Islet of Langerhans (tissue), 1 donor: ENCODE data around the gene EFTUD2.

Source experiments
- FAIRE-seq: peaks from one replicate; lab custom pipeline; 2011; peaks lifted over from hg19 to GRCh38; lab: Jason Lieb, UNC

EFTUD2 gene

GRCh38 chr17:44925731-44926697 is 26.8 kb upstream of the EFTUD2 start:
- FAIRE-seq: no peak

DNA sequence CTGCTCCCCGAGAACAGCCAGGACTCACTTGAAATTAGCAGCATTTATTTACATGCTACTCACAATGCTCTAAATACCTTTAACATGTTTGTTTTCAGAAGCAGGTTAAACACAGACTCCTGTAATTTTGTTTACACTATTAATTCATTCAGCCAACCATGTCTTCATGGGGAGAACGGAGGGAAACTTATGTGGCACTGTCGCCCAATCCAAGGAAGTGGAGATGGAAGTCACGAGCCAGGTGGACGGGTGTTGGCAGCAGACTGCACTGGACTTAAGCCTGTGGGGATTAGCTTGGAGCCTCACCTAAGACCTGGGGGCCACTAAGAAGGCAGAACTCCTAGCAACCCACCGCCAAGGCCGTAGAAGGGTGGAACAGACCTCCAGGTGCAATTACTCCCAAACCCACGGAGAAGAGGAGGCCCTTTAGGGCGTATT is 24.9 kb upstream of the EFTUD2 start:
- no peak for FAIRE-seq

GRCh38 chr17:44922746-44923470 is 23.7 kb upstream of the EFTUD2 start:
- FAIRE-seq: no peak

DNA sequence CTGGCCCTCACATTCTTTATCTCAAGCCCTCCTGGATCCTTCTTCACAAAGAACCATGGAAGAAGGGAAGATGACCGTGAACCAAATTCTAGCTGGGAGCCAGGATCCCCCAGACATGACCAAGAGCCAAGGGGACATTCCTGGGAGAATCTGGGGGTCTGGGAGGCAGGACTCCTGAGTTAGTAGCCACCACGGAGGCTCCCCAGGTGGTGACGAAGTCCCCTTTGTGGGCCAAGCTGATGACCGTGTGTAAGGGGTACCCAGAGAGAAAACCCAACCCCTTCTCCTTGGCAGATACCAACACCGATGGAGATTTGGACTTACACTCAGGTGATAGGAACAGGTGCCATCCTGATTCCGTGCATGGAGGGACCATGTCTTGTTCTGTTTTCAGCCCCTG is 22.9 kb upstream of the EFTUD2 start:
- FAIRE-seq: no peak

- FAIRE-seq: no peak
Observed at GRCh38 chr17:44921122-44921882, 22.1 kb upstream of the EFTUD2 start.

DNA sequence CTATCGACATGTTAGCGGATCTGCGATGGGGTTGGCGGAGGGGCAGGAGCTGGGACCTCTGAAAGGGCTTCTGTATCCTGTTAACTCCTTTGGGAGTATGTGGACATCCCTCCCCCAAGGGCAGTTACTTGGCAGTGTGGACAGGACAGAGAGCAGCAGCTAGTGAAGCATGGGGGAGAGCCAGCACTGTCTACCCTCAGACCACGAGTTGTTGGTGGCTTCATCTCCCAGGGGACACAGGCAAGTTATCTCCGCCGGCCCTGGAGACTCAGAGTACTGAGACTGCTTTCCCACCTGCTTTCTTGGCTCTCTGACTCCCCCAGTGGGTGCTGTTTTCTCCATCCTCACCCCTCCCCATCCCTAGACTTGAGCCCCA is 21.3 kb upstream of the EFTUD2 start:
- no peak for FAIRE-seq

- FAIRE-seq: peak; percentile 77
Observed at GRCh38 chr17:44919885-44920564, 20.8 kb upstream of the EFTUD2 start.

GRCh38 chr17:44919411-44919810 is 20.2 kb upstream of the EFTUD2 start:
- FAIRE-seq: no peak

DNA sequence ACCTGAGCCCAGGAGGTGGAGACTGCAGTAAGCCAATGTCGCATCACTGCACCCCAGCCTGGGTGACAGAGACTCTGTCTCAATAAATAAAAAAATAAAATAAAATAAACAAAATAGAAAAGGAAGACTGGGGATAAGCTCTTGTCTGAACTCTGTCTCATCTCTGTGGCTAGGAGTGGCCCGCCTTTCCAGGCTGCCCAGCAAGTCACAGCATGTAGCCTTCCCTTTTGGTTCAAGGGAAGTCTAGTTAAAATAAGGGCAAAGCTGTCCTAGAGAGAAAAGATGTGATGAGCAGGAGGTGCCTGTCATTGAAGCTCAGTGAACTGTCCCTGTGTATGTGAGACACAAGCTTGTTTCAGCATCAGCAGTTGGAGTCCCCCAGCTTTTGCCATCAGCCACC is 18.8 kb upstream of the EFTUD2 start:
- FAIRE-seq: no peak

DNA sequence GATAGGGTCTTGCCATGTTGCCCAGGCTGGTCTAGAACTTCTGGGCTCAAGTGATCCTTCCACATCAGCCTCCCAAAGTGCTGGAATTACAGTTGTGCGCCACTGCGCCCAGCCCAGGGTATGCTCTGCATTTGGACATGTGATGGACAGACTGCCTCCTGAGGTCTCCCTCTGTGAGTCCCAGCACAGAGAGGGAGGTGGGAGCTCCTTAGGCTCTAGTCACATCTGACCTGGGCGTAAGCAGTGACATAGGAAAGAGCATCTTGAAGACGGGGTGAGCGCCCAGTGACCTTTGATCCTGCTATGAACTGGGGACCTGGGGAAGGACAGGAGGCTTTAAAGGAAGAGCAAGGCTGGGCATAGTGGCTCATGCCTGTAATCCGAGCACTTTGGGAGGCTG is 18.2 kb upstream of the EFTUD2 start:
- no peak for FAIRE-seq

GRCh38 chr17:44916781-44917241 is 17.6 kb upstream of the EFTUD2 start:
- FAIRE-seq: no peak

DNA sequence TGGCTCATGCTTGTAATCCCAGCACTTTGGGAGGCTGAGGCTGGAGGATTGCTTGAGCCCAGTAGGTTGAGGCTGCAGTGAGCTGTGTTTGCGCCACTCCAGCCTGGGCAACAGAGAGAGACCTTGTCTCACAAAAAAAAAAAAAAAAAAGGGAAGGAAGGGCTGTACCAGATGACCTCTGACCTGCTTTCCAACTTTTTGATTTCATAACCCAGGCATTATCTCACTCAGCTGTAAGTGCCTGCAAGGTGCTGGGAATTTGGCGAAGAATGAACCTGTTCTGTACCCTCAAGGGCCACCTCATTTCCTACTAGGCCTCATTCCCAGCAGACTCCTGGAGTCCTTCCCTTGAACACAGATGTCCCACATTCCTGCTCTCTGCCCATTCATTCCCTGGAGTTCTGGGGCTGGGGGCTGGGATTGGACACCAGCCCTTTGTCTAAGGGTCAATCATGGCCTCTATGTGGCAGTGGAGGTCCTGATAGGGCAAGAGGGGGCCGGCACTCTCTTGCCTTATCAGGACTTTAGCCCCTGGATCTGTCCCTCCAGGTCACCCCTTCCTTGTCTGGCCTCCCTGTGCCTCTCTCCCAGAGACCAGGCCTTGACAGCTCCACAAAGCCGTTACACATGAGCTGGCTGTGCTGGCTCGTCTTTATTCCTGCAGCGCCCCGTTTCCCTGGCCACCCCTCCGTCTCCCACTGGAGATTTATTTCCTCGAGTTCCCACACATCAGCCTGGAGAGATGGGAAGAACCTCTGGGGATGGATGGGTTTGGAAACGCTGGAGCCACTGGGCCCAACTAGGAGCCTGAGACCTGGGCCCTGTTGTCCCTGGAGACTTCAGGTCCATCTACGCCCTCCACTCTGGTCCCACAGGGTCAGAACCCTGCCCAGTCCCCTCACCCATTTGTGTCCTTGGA is 16.9 kb upstream of the EFTUD2 start:
- no peak for FAIRE-seq

GRCh38 chr17:44915321-44915726 is 16.1 kb upstream of the EFTUD2 start, which contains the start of gene GFAP:
Gene GFAP, minus strand, starts transcription at chr17:44915500. Its CDS starts 14 bp downstream, at chr17:44915486.
- FAIRE-seq: no peak

DNA sequence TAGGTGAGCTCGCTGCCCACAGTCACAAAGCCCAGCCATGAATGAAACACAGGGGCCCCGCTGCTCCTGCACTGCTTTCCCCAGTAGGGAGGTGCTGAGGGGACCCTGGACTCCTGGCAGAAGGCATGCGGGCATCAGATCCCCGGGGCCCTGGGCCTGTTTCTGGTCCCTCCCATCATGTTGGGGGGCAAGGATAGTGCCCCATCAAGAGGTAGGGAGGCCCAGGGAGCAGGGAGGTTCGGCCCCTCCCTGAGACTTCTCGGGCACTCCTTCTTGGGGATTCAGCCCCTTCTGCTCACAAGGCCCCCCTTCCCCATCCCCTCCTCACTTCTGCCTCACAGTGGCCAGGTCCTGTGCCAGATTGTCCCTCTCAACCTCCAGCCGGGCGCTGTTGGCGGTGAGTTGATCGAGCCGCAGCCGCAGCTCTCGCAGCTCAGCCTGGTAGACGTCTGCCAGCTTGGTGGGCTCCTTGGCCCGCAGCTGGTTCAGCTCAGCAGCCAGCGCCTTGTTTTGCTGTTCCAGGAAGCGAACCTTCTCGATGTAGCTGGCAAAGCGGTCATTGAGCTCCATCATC is 15.5 kb upstream of the EFTUD2 start:
- FAIRE-seq: no peak

GRCh38 chr17:44914148-44914547 is 14.9 kb upstream of the EFTUD2 start:
- no peak for FAIRE-seq

- FAIRE-seq: no peak
Observed at GRCh38 chr17:44913676-44914075, 14.4 kb upstream of the EFTUD2 start.

- FAIRE-seq: no peak
Observed at GRCh38 chr17:44912763-44913544, 13.7 kb upstream of the EFTUD2 start.

- FAIRE-seq: no peak
Observed at GRCh38 chr17:44911133-44912001, 12.1 kb upstream of the EFTUD2 start.
